Nephron progenitor cell (in vitro differentiated cells): ENCODE data around the gene OR10P1.
"Not testable (repeated sequence)": the region's sequence is repeated elsewhere in the genome, so short reads cannot be mapped to it uniquely, and the experiment has no call there.

Experiments used
- DNase-seq: peaks from one replicate; pipeline ENCODE4 v3.0.0; 2021
- H3K27ac Mint-ChIP-seq: 2 replicates; pipeline ENCODE4 v1.8.0; 2021; ENCODE audit warnings: mild to moderate bottlenecking, moderate library complexity, mixed read lengths
- H3K27me3 Mint-ChIP-seq: 2 replicates; pipeline ENCODE4 v1.8.0; 2021; ENCODE audit warnings: mild to moderate bottlenecking, low read depth, mixed read lengths; ENCODE audit not compliant: poor library complexity
- H3K36me3 Mint-ChIP-seq: 2 replicates; pipeline ENCODE4 v1.8.0; 2021; ENCODE audit warnings: low read depth, mixed read lengths
- H3K4me1 Mint-ChIP-seq: 2 replicates; pipeline ENCODE4 v1.8.0; 2021; ENCODE audit warnings: mixed read lengths
- H3K4me3 Mint-ChIP-seq: 2 replicates; pipeline ENCODE4 v1.8.0; 2021; ENCODE audit warnings: mild to moderate bottlenecking, moderate library complexity, mixed read lengths
- H3K9me3 Mint-ChIP-seq: 2 replicates; pipeline ENCODE4 v1.8.0; 2021; ENCODE audit warnings: mild to moderate bottlenecking, moderate library complexity, mixed read lengths
- CTCF ChIP-seq: fragments of 200-600 bp; sonication (generic); IDR thresholded peaks from 2 replicates; pipeline ENCODE4 v1.5.0; 2021; ENCODE audit warnings: antibody characterized with exemption

Gene OR10P1

DNA sequence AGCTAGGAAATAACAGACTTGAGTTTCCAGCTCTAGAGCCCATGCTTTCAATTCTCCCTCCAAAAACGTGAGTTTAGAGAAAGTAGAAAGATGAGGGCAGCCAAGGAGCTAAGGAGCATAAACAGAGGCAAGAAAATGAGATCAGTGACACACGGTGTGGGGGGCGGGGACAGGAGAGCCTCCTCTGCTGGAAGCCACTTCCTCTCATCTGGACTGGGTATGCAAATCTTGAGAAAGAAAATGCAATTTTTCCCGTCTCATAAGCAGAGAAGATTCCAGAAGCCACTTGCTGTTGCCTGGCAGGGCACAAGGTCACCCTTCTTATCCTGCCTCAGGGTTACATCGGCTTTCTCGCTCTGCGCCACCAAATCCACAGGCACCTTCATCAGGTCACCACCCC, 6.0 kb downstream of the OR10P1 start:
- no peak overlapping the region for H3K27ac Mint-ChIP-seq
- DNase-seq = no peak
- H3K27me3 Mint-ChIP-seq = peaks cover 37% of the 10 kb centered on the region
- H3K36me3 Mint-ChIP-seq = peaks cover 12% of the 10 kb centered on the region
- peaks cover 23% of the 10 kb centered on the region for H3K9me3 Mint-ChIP-seq
- TF ChIP-seq CTCF = no peak
- no peak overlapping the region for H3K4me3 Mint-ChIP-seq
- peaks cover 13% of the 10 kb centered on the region for H3K4me1 Mint-ChIP-seq

- peaks cover 13% of the 10 kb centered on the region for H3K4me1 Mint-ChIP-seq
Measured at GRCh38 chr12:55644591-55644990, 7.9 kb downstream of the OR10P1 start.

GRCh38 chr12:55647027-55647426, 10.3 kb downstream of the OR10P1 start:
- no peak for TF ChIP-seq CTCF
- DNase-seq = no peak
- peaks cover 53% of the 10 kb centered on the region for H3K9me3 Mint-ChIP-seq
- H3K4me3 Mint-ChIP-seq = no peak overlapping the region
- peaks cover 13% of the 10 kb centered on the region for H3K4me1 Mint-ChIP-seq
- H3K27me3 Mint-ChIP-seq = peaks cover 14% of the 10 kb centered on the region
- H3K27ac Mint-ChIP-seq = peak overlapping the region; percentile 35
- H3K36me3 Mint-ChIP-seq = peaks cover 12% of the 10 kb centered on the region

More at GRCh38 chr12:55644591-55644990, 7.9 kb downstream of the OR10P1 start:
- no peak overlapping the region for H3K4me3 Mint-ChIP-seq
- H3K9me3 Mint-ChIP-seq = peaks cover 42% of the 10 kb centered on the region
- H3K27ac Mint-ChIP-seq = no peak overlapping the region
- no peak for DNase-seq
- peaks cover 12% of the 10 kb centered on the region for H3K36me3 Mint-ChIP-seq
- TF ChIP-seq CTCF = no peak
- H3K27me3 Mint-ChIP-seq = peaks cover 22% of the 10 kb centered on the region

- H3K36me3 Mint-ChIP-seq = peaks cover 12% of the 10 kb centered on the region
- DNase-seq, H3K27me3 Mint-ChIP-seq, H3K4me3 Mint-ChIP-seq, H3K27ac Mint-ChIP-seq: not testable (repeated sequence)
- H3K4me1 Mint-ChIP-seq = peaks cover 13% of the 10 kb centered on the region
- H3K9me3 Mint-ChIP-seq = peaks cover 48% of the 10 kb centered on the region
Measured at GRCh38 chr12:55650620-55651298, 14.1 kb downstream of the OR10P1 start.

GRCh38 chr12:55651299-55651683, 14.6 kb downstream of the OR10P1 start:
- peaks cover 43% of the 10 kb centered on the region for H3K9me3 Mint-ChIP-seq

DNA sequence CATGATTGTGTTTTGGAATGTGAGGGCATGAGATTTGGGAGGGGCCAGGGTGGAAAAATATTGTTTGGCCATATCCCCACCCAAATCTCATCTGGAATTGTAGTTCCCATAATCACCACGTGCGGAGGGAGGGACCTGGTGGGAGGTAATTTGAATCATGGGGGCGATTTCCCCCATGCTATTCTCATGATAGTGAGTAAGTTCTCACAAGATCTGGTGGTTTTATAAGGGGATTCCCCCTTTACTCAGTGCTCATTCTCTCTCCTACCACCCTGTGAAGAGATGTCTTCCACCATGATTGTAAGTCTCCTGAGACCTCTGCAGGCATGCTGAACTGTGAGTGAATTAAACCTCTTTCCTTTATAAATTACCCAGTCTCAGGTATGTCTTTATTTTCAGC, 15.7 kb downstream of the OR10P1 start:
- H3K9me3 Mint-ChIP-seq = peaks cover 34% of the 10 kb centered on the region
- H3K4me3 Mint-ChIP-seq = no peak overlapping the region
- H3K4me1 Mint-ChIP-seq = no peaks in the 10 kb centered on the region
- H3K27me3 Mint-ChIP-seq = peaks cover 12% of the 10 kb centered on the region
- no peaks in the 10 kb centered on the region for H3K36me3 Mint-ChIP-seq
- H3K27ac Mint-ChIP-seq = no peak overlapping the region
- DNase-seq = no peak
- no peak for TF ChIP-seq CTCF

More at GRCh38 chr12:55651299-55651683, 14.6 kb downstream of the OR10P1 start:
- no peak overlapping the region for H3K4me3 Mint-ChIP-seq
- peaks cover 3% of the 10 kb centered on the region for H3K27me3 Mint-ChIP-seq
- peaks cover 8% of the 10 kb centered on the region for H3K36me3 Mint-ChIP-seq
- no peak overlapping the region for H3K27ac Mint-ChIP-seq
- no peak for DNase-seq
- peaks cover 9% of the 10 kb centered on the region for H3K4me1 Mint-ChIP-seq
- TF ChIP-seq CTCF = no peak
